Sigmoid colon (tissue), 4 donors: ENCODE measurements around the gene GPX3.

Experiments used
- EP300 ChIP-seq, 4 donors: sonication (generic); formaldehyde crosslinking; IDR thresholded peaks; one replicate each; pipeline ENCODE4 v1.6.1; 2017; ENCODE audit warnings: antibody characterized with exemption in 4 of 4
- POLR2A ChIP-seq, 2 donors: fragments of 450-650 bp; IDR thresholded peaks; one replicate each; pipeline ENCODE4 v1.6.1; 2016; ENCODE audit warnings: antibody characterized with exemption in 2 of 2, mild to moderate bottlenecking in 2 of 2, moderate library complexity in 2 of 2
- POLR2AphosphoS5 ChIP-seq, 4 donors: sonication (generic); formaldehyde crosslinking; IDR thresholded peaks; one replicate each; pipeline ENCODE4 v1.6.1; 2017; ENCODE audit warnings: antibody characterized with exemption in 4 of 4
- TF ChIP-seq, protein P1 (sequence below), 4 experiments: fragments of 450-650 bp in 3 of 4; fragments of 200-600 bp in 1 of 4; IDR thresholded peaks; one replicate each; pipeline ENCODE4 v1.5.1; 2016 to 2019; ENCODE audit warnings: antibody characterized with exemption in 4 of 4, mild to moderate bottlenecking in 3 of 4, moderate library complexity in 2 of 4

GRCh38 chr5:151029179-151030055 lies 9.0 kb downstream of the GPX3 start:
- TF ChIP-seq, protein P1, sequence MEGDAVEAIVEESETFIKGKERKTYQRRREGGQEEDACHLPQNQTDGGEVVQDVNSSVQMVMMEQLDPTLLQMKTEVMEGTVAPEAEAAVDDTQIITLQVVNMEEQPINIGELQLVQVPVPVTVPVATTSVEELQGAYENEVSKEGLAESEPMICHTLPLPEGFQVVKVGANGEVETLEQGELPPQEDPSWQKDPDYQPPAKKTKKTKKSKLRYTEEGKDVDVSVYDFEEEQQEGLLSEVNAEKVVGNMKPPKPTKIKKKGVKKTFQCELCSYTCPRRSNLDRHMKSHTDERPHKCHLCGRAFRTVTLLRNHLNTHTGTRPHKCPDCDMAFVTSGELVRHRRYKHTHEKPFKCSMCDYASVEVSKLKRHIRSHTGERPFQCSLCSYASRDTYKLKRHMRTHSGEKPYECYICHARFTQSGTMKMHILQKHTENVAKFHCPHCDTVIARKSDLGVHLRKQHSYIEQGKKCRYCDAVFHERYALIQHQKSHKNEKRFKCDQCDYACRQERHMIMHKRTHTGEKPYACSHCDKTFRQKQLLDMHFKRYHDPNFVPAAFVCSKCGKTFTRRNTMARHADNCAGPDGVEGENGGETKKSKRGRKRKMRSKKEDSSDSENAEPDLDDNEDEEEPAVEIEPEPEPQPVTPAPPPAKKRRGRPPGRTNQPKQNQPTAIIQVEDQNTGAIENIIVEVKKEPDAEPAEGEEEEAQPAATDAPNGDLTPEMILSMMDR (IDR thresholded peaks at IDR 0.05), result no peak
- TF ChIP-seq POLR2AphosphoS5 (IDR thresholded peaks at IDR 0.05), result peak in 3 of 4 donors; percentile 32 to 44 (median 39)
- no peak for TF ChIP-seq POLR2A (IDR thresholded peaks at IDR 0.05)
- no peak for TF ChIP-seq EP300 (IDR thresholded peaks at IDR 0.05)
